NCI-H187 treated with DMSO at 0.1 percent for 48 hours (cell line): ENCODE data around the gene HIVEP3.

Experiments
- DNase-seq: peaks from one replicate; lab custom pipeline; 2025; lab: John Stamatoyannopoulos, UW

HIVEP3 gene

DNA sequence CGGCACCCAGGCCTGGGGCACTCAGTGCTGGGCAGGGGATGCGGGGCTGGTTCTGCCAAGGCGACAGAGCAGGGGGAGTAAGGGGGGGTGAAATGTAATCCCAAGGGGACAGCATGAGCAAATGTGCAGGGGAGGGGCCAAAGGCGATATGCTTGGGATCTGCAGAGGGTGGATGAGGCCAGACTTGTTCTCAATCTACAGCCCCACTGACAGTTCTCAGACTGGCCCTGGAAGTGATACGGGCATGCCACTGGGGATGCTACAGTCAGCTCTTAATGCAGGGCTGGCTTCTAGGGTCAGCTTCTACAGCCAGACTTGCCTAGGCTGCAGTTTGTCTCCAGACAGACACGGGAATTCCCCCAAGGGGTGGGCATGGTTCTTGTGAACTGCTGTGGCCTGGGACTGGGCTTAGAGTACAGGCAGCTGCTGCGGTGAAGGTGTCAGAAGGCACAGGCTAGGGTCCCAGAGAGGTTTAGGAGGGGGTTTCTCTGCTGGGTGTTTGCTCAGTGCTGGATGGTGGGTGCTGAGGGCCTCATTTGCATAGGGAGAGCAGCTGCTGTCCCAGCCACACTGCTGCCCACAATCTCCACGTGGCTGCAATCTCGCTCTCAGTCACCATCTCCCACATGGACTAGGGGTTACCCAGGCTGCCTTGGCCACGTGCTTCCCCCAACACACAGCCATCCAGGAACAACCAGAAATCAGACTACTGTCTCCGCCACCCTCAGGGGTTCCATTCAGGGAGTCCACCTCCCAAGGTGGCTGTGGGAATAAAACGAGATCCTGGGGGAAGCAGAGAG, 190.1 kb downstream of the HIVEP3 start:
- DNase-seq: no peak

GRCh38 chr1:41727749-41728115, 191.0 kb downstream of the HIVEP3 start:
- no peak for DNase-seq

DNA sequence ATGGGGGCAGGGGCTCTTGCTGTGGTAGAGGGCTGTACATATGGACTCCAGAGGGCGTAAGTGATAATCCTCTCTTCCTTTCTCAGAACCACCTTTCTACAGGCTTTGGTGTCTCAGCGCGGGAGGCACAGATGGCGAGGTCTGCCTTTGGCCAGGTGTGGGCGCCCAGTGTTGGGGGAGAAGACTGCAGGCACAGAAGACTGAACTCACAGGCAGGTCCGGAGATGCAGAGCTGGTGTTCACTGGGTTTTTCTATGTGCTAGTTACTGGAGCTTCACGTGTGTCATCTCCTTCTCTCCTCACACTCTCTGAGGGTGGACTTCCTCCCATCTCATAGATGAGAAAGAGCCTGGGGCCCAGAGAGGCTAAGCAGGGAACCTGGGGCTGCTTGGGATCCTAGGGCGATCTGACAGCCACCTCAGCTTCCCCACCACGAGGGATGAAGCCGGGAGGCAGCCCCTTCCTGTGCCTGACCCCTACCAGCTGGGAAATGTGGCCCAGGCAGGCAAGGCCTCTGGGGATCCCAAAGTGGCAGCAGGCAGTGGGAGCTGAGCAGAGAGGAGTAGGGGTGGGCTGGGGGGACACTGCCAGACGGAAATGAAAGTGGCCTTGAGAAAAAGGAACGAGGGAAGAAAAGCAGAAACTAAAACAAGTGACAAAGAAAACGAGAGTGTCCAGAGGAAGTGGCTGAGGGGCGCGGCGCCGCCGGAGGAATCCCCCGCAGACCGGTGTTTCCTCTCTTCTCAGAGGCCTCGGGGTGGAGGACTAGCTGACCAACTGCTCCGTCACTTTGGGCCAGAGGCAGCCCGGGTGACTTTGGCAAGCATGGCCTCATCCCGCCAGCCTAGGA, 191.6 kb downstream of the HIVEP3 start:
- DNase-seq: no peak

- DNase-seq: no peak
Observed at GRCh38 chr1:41726292-41726691, 192.4 kb downstream of the HIVEP3 start.

DNA sequence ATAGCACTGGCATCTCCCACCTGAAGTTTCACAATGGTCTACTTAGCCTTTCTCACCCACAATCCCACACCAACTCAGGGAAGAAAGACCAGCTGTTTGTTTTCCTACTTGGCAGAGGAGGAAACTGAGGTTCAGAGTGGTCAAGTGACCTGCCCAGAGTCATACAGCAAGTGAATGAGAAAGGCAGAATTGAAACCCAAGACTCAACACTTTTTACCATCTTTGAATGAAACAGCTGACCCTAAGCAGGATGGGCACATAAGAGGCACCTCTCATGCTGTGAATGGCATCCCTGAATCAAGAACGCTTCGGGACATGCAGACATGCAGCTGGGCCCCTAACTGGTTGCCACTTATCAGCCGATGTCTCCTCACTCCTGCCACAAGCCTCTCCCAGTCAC, 193.8 kb downstream of the HIVEP3 start:
- no peak for DNase-seq

DNA sequence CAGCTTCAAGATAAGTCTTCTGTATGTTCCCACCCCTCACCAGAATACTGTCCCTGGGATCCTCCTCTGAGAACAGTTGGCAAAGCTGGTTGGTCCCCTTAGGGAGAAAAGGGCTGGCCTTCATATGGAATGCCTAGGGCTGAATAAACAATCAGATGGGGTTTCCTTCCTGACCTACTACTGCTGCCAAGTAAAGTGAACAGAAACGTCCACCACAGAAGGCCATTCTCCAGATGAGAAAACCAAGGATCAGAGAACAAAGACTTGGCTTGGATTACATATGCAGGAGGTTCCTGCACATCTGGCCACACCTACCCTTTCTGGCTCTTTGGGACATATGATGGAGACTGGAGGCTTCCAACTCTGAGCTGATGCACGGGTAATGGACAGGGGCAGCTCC, 194.5 kb downstream of the HIVEP3 start:
- DNase-seq: no peak

GRCh38 chr1:41723786-41724185, 194.9 kb downstream of the HIVEP3 start:
- no peak for DNase-seq

DNA sequence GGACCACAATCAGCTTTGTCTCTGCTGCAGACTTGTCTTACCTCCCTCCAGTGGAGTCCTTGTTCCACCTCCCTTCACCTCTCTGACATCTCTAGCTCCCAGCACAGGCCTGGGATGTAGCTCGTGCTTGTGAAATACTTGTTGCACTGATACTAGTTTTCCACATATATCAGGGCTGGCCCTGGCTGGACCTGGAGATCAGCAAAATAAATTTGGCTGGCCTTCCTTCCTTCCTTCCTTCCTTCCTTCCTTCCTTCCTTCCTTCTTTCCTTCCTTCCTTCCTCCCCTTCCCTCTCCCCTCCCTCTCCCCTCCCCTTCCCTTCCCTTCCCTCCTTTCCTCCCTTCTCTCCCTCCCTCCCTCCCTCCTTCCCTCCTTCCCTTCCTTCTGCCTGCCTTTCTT, 196.5 kb downstream of the HIVEP3 start:
- DNase-seq: no peak

GRCh38 chr1:41720861-41721410, 197.8 kb downstream of the HIVEP3 start:
- no peak for DNase-seq

GRCh38 chr1:41719590-41719989, 199.1 kb downstream of the HIVEP3 start:
- DNase-seq: no peak

- no peak for DNase-seq
Observed at GRCh38 chr1:41719128-41719527, 199.6 kb downstream of the HIVEP3 start.

- DNase-seq: no peak
Observed at GRCh38 chr1:41718497-41718896, 200.2 kb downstream of the HIVEP3 start.

GRCh38 chr1:41716188-41717130, 202.3 kb downstream of the HIVEP3 start:
- no peak for DNase-seq

- no peak for DNase-seq
Observed at GRCh38 chr1:41715441-41716095, 203.2 kb downstream of the HIVEP3 start.

DNA sequence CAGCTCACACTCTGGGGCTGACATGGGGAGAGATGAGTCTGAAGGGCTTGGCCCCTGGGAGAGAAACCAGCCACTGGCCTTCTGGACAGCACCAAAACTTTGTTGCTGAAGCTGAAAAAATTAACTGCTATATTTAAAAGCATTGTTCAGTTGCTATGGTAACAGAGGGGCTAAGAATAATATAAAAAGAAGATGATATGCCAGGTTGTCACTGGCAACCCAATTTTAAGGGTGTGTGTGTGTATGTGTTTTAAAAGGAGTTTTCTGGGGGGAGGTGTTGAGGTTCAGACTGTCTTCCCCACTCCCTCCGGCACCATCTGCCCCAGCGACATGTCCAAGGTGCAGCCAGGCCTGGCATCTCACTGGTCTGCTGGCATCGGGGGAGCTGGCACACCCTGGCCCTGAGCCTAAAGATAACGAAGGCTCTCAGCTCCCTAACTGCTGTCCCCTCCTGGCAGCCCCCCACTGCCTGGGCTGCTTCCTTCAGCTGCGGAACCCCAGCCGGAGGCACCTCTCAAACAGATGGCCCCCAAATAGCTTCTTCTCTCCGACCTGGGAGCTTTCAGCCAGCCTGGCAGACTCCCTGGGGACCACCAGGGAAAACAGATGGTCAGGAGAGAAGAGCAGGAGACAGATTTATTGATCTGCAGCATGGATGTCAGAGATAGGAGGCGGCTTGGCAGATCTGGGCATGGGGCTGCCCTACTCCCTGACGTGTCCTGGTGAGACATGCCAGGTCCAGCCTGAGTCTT, 203.9 kb downstream of the HIVEP3 start:
- DNase-seq: no peak

- DNase-seq: no peak
Observed at GRCh38 chr1:41713557-41714327, 205.0 kb downstream of the HIVEP3 start.

DNA sequence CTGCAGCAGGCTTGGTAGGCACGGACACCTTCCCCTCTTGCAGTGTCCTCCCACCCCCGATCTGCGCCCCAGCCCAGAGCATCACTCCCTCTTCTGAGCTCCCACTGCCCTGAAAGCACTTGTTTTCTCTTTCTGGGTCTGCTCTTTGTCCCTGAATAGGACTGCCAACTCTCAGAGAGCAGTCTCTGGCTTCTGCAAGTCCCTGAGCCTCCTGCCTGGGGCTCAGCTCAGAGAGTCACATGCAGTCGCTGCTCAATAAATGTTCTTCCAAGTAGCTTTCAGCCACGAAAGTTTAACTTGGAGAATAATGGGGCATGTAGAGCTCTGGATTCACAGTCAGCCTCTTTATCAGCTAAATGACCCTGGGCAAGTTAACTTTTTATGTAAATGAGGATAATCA, 205.6 kb downstream of the HIVEP3 start:
- DNase-seq: no peak

DNA sequence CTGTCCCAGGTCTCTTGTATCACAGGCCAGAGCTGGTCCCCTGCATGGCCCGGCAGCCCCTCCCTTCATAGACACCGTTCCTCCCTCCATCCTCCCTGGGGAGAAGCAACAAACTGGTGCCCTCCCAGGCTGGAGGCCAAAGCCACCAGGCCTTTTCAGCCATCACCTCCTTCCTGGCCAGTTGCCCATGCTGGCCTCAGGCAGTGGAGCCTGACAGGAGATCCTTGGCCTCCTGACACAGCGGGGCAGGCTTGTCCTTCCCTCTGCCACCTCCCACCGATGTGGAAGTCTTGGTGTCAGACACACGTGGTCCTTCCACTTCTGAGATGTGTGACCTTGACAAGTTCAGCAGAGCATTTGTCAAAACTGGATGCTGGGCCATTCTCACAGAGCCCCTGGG, 206.0 kb downstream of the HIVEP3 start:
- DNase-seq: no peak

DNA sequence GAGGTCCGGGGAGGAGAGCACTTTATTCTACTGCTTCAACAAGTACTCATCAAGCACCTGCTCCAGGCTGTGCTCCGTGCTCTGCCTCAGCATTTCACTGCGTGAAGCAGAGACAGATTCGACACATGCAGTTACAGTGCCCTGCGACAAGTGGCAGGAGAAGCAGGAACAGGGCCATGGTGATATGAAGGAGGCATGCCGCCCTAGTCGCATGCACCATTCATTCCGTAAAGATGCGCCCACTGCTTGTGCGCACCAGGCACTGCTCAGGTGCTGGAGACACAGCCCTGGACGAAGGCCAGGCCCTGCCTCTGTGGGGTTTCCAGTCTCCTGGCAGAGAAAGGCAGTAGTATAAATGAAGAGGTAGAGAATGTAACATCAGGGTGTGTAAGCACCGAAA, 206.6 kb downstream of the HIVEP3 start:
- DNase-seq: no peak

DNA sequence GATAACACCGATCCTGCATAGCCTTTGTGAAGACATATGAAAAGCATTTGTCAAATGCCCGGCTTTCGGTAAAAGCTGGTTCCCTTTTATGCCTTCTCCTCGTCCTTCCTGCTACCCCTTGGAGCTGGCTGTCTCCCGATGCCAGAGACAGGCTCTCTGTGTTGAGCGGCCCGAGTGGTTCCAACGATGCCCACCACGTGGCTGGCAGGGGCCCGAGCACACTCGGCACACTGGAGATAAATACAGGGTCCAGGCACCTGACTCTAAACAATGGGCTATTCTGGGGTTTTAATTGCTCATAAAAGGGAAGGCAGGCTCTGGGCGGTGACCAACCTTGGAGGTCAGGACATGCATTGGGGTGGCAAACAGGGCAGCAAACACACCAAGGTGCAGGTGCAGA, 207.1 kb downstream of the HIVEP3 start:
- no peak for DNase-seq
